Transverse colon (tissue), 4 donors: ENCODE measurements around the gene PER2. TPM values are rescaled to one million over a fixed set of nuclear protein-coding genes. Genes with fewer than 3 reads are reported as not detected.
A peak's percentile ranks its signal among the peaks of the same experiment; 100 is the strongest.

Experiments used
- DNase-seq: peaks from one replicate; pipeline ENCODE4 v3.0.0-alpha.2; 2019
- H3K27ac ChIP-seq, 4 donors: fragments of 200-600 bp; sonication (generic); 2 replicates each; pipeline ENCODE4 v1.5.1; 2016 to 2018; ENCODE audit warnings: inconsistent platforms in 4 of 4
- H3K27me3 ChIP-seq: fragments of 200-600 bp; sonication (generic); 2 replicates; pipeline ENCODE4 v1.5.1; 2017; ENCODE audit warnings: inconsistent platforms
- H3K36me3 ChIP-seq, 4 donors: fragments of 200-600 bp; sonication (generic); 2 replicates each; pipeline ENCODE4 v1.5.1; 2017 to 2019; ENCODE audit warnings: inconsistent platforms in 4 of 4
- H3K4me1 ChIP-seq, 4 donors: fragments of 200-600 bp; sonication (generic); 2 replicates each; pipeline ENCODE4 v1.5.1; 2017 to 2020; ENCODE audit warnings: inconsistent platforms in 4 of 4
- H3K4me3 ChIP-seq, 4 donors: fragments of 200-600 bp; sonication (generic); 1 replicate in 1 of 4; 2 replicates in 3 of 4; pipeline versions ENCODE4 v1.5.1 to v1.6.1; 2017 to 2019; ENCODE audit warnings: inconsistent platforms in 4 of 4
- H3K9me3 ChIP-seq, 2 donors: fragments of 200-600 bp; sonication (generic); 2 replicates each; pipeline ENCODE4 v1.5.1; 2017 to 2019; ENCODE audit warnings: inconsistent platforms in 2 of 2
- EP300 ChIP-seq: sonication (generic); formaldehyde crosslinking; IDR thresholded peaks from one replicate; pipeline ENCODE4 v1.6.1; 2017; ENCODE audit warnings: antibody characterized with exemption, low read depth
- POLR2A ChIP-seq: fragments of 450-650 bp; IDR thresholded peaks from one replicate; pipeline ENCODE4 v1.6.1; 2016; ENCODE audit warnings: antibody characterized with exemption, mild to moderate bottlenecking, moderate library complexity
- POLR2AphosphoS5 ChIP-seq, 3 donors: sonication (generic); formaldehyde crosslinking; IDR thresholded peaks; one replicate each; pipeline ENCODE4 v1.6.1; 2016; ENCODE audit warnings: antibody characterized with exemption in 3 of 3
- WGBS, 2 donors: methylation state at CpG; one replicate each; pipeline ENCODE4 v1.1.5; 2018; ENCODE audit warnings: low coverage in 1 of 2; 5-methylcytosine and 5-hydroxymethylcytosine counted together
- in situ Hi-C, 4 donors: fragments of 200-750 bp; cut with MboI; loops; one replicate each; pipeline versions ENCODE4 v1.15.0 to v1.15.1; 2017; ENCODE audit warnings: low sequenced_read_pairs in 3 of 4, low pct_ligation_motif_present in 1 of 4, low pct_unique_long_range_greater_than_20kb in 1 of 4
- intact Hi-C: fragments of 100-400 bp; cut with DNase I; formaldehyde crosslinking; loops from one replicate; pipeline ENCODE4 v1.15.1; 2023; ENCODE audit warnings: low total_unique reads
- total RNA-seq, 4 donors: library from RNA; depleted of rRNA; stranded (reverse); fragments of >200 nt; gene quantifications; one replicate each; pipeline ENCODE4 v1.1.0, GENCODE V29; 2016
- TF ChIP-seq, protein P1 (sequence below), 5 experiments: fragments of 200-600 bp in 3 of 5; fragments of 450-650 bp in 2 of 5; sonication (generic) in 3 of 5; IDR thresholded peaks; 1 replicate in 2 of 5; 2 replicates in 3 of 5; pipeline ENCODE4 v1.5.1; 2016 to 2017; ENCODE audit warnings: antibody characterized with exemption in 5 of 5, inconsistent platforms in 3 of 5, mild to moderate bottlenecking in 2 of 5, moderate library complexity in 1 of 5

PER2 gene
- total RNA-seq, 4 donors from 2014 or later = 19.1 to 67.3 (median 32.3) TPM

DNA sequence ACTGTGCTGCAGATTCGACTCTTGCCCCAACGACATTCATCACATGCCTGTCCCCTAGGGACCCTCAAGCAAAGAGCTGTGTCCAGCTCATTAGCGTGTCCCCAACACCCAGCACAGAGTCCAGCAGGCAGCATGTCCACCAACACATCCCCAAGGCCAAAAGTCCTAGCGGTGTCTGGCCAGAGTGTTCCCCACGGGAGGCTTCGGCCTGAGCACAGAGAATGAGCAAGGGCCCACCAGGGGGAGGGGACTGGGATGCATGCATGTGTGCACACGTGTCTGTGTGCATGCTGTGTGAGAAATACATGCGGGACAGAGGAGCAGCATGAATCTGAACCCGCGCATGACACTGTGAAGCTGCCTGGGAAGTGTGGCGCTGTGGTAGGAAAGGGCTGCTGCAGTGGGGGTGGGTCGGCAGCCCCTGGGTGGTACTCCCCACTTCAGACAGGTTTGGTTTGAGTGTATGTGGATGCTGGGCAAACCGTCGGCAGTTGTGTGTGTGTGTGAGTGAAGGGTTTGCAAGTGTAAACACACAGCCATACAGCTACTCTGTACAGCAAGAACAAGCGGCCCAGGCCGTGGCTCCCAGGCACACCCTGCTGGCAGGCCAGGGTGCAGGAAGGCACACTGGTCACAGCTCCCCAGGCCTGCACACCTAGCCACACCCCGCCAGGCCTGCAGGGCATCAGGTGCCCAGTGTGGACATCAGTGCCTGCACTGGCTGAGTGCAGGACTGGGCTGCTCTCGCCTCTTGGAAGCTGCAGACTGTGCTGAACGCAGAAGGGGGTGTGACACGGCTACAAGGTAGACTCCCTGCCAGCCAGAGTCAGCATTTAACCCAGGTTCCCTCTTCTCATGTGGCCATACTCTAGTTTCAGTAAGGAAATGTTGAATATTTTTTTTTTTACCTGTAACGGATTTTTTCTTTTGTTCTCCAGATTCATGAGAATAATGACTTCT is 29.1 kb downstream of the PER2 start:
- H3K4me3 ChIP-seq = no peak overlapping the region
- no peak overlapping the region for H3K27ac ChIP-seq
- no peaks in the 10 kb centered on the region for H3K9me3 ChIP-seq
- 67 to 89% methylated on average over 1 to 19 of the region's 21 CpGs for WGBS, 2 donors
- intact Hi-C loops (loop anchor here (10.0 kb wide), 2 partner anchors 65 to 405 kb away; partner anchors contain the start of gene RAMP1), in situ Hi-C loops (loop anchor here in 3 of 4 donors (10.0 to 25.0 kb wide), 2 partner anchors 397 to 405 kb away; partner anchors contain the start of gene RAMP1 (in 3 of the 3))
- H3K27me3 ChIP-seq = no peaks in the 10 kb centered on the region
- TF ChIP-seq POLR2AphosphoS5 (IDR thresholded peaks at IDR 0.05) (no peak), EP300 (no peak), POLR2A (no peak)
- TF ChIP-seq, protein P1, sequence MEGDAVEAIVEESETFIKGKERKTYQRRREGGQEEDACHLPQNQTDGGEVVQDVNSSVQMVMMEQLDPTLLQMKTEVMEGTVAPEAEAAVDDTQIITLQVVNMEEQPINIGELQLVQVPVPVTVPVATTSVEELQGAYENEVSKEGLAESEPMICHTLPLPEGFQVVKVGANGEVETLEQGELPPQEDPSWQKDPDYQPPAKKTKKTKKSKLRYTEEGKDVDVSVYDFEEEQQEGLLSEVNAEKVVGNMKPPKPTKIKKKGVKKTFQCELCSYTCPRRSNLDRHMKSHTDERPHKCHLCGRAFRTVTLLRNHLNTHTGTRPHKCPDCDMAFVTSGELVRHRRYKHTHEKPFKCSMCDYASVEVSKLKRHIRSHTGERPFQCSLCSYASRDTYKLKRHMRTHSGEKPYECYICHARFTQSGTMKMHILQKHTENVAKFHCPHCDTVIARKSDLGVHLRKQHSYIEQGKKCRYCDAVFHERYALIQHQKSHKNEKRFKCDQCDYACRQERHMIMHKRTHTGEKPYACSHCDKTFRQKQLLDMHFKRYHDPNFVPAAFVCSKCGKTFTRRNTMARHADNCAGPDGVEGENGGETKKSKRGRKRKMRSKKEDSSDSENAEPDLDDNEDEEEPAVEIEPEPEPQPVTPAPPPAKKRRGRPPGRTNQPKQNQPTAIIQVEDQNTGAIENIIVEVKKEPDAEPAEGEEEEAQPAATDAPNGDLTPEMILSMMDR (IDR thresholded peaks at IDR 0.05) = no peak
- no peak for DNase-seq
- H3K36me3 ChIP-seq = peaks cover 0 to 56% (median 18%) of the 10 kb centered on the region in 4 donors
- H3K4me1 ChIP-seq = peaks cover 12 to 19% (median 14%) of the 10 kb centered on the region in 4 donors

DNA sequence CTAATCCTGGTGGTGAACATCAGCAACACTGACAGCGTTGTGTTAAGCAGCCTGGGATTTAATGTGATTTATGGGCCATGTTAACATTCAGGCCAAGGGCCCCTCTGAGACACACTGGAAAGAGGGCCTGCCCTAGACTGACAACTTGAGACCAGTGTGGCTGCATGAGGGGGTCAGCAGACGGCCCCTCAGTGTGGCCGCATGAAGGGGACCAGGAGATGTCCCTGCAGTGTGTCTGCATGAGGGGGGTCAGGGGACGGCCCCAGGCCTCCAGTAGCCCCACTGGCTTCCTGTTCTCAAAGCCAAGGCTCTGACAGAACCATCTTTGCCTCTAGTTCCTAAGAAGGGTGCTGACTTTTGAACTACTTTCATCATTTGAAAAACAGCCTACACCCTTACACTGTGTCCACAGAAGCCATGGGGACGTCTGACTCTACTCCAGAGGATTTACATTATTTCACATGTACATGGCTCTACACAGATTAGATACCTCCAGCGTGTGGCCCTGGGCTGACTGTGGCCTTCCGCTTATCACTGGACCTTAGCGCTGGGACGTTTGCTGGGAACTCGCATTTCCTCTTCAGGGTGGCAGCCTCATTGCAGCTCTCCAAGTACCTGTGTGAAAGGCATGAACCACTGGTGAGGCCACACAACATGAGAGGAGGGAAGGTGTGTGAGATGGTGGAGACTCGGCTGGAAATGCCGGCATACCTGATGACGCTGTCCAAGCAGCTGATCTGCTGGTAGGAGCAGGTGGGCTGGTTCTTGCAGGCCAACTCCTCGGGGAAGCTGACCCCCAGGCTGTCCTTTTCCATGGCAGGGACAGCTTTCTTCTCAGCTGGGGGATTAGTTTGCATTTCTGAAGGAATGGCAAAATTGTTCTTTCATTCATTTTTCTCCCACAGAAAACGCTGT is 30.4 kb downstream of the PER2 start:
- H3K9me3 ChIP-seq = no peaks in the 10 kb centered on the region
- H3K27ac ChIP-seq = no peak overlapping the region
- peaks cover under 1 to 7% (median 4%) of the 10 kb centered on the region in 4 donors for H3K4me1 ChIP-seq
- no peak for DNase-seq
- 88 to 100% methylated on average over 2 to 15 of the region's 15 CpGs for WGBS, 2 donors
- peaks cover 0 to 57% (median 22%) of the 10 kb centered on the region in 4 donors for H3K36me3 ChIP-seq
- TF ChIP-seq POLR2A (no peak), POLR2AphosphoS5 (IDR thresholded peaks at IDR 0.05) (no peak), EP300 (no peak)
- TF ChIP-seq, protein P1 (IDR thresholded peaks at IDR 0.05) = no peak
- H3K4me3 ChIP-seq = no peak overlapping the region
- intact Hi-C loops (no loop called here), in situ Hi-C loops (loop anchor here in 1 of 4 donors (25.0 kb wide), 1 partner anchor 396 kb away; the partner anchor contains the start of gene RAMP1)
- H3K27me3 ChIP-seq = no peaks in the 10 kb centered on the region

DNA sequence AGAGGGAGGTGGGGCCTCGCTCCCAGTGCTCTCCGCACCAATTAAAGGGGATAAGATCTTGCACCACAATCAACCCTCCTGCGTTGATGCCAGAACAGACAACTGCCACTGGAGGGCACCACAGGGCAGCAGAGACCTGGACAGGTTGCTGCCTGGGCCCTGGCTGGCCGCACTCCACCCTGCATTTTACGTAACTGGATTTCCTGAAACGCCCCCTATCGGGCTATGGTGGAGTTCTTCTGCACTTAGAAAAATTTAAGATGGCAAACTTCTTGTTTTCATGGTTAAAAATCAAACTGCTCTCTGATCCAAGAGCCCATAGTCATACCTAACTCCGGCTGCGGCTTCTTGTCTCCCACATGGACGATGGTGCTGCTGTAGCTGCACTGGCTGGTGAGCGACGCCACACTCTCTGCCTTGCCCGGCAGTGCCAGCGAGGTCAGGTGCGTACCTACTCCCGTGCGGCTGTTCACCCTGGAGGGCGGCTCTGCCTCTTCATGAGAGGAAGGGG is 31.8 kb downstream of the PER2 start:
- 56% methylated on average over 18 of the region's 18 CpGs; no CpG with 5 or more reads in 1 of the 2 donors for WGBS, 2 donors
- H3K27ac ChIP-seq = no peak overlapping the region
- TF ChIP-seq, protein P1 (IDR thresholded peaks at IDR 0.05) = peak; percentile 76 to 96 (median 88)
- TF ChIP-seq POLR2AphosphoS5 (IDR thresholded peaks at IDR 0.05) = no peak
- in situ Hi-C loops = loop anchor here in 1 of 4 donors (25.0 kb wide), 1 partner anchor 394 kb away; the partner anchor contains the start of gene RAMP1
- DNase-seq = peak; percentile 90
- no peak overlapping the region for H3K4me3 ChIP-seq
- intact Hi-C loops = no loop called here
- peaks cover 0 to 61% (median 24%) of the 10 kb centered on the region in 4 donors for H3K36me3 ChIP-seq
- H3K4me1 ChIP-seq = no peaks in the 10 kb centered on the region
- no peaks in the 10 kb centered on the region for H3K9me3 ChIP-seq
- no peaks in the 10 kb centered on the region for H3K27me3 ChIP-seq
